ENCODE measurements around the gene ST3GAL3.

Gene ST3GAL3

DNA sequence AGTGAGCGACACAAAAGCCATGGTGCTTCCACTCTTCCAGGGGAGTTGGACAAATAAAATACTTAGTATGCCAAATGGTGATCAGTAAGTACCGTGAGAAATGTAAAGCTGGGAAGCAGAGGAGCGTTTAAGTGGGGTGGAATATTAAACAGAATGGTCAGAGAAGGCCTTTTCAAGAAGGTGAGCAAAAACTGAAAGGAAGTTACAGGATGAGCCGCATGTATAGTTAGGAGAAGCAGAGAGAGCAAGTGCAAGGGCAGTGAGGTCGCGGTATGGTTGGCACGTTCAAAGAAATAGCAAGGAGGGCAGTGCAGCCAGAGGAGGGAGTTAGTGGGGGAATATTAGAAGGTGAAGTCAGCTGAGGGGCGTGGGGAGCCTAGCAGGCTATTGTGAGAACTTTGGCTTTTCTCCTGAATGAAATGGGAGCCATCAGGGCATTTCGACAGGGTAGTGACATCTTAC is 266.7 kb downstream of the ST3GAL3 start:
- no peak for DNase-seq

DNA sequence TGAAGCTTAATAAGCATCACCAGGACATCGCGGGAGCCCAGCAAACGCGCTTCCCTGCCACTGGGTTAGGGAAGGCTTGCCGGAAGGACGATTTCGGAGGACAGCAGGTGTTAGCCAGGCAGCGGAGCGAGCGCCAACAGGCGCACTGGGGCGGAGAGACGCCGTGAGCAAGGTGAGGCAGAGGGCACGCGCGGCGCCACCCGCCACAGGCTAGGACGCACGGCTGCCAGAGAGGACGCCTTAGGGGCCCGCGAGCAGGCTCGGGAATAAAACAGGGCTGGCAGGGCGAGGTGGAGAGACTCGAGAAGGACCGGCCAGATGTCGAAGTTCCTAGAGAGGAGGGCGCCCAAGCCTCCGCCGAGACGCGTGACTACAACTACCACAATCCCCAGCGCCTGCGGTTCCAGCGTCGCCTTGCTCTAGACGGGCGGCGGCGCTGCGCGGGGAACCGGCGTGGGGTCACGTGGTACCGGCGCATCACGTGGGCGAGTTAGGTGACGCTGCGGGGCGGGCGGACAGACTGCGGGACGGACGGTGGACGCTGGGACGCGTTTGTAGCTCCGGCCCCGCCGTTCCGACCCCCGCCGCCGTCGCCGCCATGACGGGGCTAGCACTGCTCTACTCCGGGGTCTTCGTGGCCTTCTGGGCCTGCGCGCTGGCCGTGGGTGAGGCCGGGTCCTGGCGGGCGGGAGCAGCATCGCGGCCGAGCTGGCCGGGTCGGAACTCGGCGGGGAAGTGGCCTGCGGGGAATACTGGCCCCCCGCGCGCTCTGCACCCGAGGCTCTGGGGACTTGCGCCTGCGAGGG is 267.3 kb downstream of the ST3GAL3 start, which contains the start of gene ATP6V0B:
Gene ATP6V0B (plus strand): TSS at position 518 of the 806 bp plus-strand sequence. CDS start 81 bp downstream, at position 599.
- peak; percentile 94 to 96 for DNase-seq

DNA sequence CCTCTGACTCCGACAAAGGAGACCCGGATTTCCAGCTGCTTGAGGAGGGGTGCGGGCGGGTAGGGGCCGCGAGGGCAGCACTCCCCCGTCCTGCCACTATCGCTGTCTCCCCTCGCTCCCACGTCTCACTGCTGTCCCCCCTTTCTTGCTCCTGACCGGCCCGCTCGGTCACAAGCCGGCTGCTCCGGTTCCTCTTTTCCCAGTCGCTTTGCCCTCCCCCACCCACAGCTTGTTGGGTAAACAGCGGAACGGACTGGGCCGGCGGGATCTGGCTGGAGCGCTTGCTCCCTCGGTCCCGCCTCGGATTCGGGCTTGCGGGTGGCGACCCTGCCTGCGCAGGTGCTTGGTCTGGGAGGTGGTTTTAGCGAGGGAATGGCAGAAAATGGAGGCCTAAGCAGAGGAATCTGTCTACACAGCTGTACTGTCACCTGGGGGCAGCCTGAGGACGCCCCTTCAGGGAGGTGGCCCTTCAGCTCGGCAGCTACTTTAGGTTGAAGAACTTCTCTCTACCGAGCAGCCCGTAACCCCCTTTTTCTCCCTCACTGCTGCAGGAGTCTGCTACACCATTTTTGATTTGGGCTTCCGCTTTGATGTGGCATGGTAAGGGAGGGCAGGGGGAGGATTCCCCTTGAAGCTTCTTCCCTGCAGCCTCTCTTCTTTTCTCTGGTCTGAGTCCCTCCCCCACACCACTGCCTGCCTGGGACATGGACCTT is 268.1 kb downstream of the ST3GAL3 start:
- no peak for DNase-seq

DNA sequence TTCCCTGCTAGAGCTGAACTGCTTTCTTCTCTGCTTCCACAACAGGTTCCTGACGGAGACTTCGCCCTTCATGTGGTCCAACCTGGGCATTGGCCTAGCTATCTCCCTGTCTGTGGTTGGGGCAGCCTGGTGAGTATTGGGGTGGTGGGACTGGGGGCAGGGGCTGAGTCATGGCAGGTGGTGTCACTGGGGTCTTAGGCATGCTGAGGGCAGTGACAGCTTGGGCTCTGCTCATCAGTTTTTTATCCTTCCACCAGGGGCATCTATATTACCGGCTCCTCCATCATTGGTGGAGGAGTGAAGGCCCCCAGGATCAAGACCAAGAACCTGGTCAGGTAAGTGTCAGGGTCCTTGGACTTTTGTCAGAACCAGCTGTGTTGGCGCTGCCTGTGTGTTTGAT is 268.7 kb downstream of the ST3GAL3 start:
- DNase-seq, result no peak

DNA sequence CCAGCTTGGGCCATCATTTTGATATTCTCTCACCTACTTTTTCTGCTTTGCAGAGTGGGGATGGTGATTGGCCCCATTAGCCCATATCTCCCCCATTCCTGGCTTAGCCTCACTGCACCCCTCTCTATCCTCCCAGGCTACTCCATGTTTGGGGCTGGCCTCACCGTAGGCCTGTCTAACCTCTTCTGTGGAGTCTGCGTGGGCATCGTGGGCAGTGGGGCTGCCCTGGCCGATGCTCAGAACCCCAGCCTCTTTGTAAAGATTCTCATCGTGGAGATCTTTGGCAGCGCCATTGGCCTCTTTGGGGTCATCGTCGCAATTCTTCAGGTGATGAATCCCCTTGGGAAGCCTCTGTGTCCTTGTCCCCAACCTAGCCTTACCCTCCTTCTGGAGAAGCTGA is 269.6 kb downstream of the ST3GAL3 start:
- no peak for DNase-seq

DNA sequence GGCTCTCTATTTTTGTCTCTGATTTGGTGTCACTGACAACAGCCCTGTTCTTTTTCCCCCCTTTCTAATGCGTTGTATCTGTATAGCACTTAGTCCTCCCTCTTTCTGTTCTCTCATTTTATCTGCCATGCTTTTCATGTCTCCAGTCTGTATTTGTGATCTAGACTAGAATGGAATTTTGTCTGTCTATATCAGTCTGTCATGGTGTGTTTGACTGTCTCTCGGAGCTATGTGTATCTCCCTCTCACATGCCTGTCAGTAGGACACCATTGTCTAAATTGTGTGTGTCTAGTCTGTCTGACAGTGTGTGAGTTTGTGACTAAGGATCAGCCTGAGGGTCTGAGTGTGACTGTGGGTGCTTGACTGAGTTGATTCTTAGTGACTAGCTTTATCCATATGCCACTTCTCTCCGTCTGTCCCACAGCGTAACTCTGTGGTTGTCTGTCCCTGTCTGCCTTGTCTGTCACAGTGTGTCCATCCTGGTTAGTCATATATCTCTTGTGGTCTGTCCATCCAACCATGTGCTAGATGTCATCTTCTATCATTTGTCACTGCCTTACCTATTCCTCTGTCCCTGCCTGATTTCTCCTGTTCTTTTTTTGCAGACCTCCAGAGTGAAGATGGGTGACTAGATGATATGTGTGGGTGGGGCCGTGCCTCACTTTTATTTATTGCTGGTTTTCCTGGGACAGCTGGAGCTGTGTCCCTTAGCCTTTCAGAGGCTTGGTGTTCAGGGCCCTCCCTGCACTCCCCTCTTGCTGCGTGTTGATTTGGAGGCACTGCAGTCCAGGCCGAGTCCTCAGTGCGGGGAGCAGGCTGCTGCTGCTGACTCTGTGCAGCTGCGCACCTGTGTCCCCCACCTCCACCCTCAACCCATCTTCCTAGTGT is 270.3 kb downstream of the ST3GAL3 start:
- DNase-seq, result no peak

DNA sequence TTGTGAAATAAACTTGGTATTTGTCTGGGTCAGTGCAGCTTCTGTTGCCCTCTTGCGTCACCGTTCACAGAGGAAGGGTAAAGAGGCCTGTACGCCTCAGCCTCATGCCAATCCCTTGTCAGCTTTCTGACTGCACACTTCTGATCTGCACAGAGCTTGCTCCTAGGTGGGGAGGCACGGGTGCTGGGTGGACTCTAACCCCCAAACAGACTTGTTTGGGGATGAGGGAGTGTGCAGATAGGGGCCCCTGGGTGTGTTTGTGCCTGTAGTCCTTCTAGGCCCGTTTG is 270.9 kb downstream of the ST3GAL3 start:
- no peak for DNase-seq

GRCh38 chr1:43978551-43979260 is 271.4 kb downstream of the ST3GAL3 start, which contains the start of gene B4GALT2:
Gene B4GALT2, plus strand, starts transcription at chr1:43979210. Its CDS starts 1,951 bp downstream, at chr1:43981161.
- DNase-seq, result peak; percentile 33 to 46

GRCh38 chr1:43979261-43979527 is 271.9 kb downstream of the ST3GAL3 start:
- DNase-seq, result no peak

GRCh38 chr1:43979528-43980254 is 272.4 kb downstream of the ST3GAL3 start:
- DNase-seq, result no peak

DNA sequence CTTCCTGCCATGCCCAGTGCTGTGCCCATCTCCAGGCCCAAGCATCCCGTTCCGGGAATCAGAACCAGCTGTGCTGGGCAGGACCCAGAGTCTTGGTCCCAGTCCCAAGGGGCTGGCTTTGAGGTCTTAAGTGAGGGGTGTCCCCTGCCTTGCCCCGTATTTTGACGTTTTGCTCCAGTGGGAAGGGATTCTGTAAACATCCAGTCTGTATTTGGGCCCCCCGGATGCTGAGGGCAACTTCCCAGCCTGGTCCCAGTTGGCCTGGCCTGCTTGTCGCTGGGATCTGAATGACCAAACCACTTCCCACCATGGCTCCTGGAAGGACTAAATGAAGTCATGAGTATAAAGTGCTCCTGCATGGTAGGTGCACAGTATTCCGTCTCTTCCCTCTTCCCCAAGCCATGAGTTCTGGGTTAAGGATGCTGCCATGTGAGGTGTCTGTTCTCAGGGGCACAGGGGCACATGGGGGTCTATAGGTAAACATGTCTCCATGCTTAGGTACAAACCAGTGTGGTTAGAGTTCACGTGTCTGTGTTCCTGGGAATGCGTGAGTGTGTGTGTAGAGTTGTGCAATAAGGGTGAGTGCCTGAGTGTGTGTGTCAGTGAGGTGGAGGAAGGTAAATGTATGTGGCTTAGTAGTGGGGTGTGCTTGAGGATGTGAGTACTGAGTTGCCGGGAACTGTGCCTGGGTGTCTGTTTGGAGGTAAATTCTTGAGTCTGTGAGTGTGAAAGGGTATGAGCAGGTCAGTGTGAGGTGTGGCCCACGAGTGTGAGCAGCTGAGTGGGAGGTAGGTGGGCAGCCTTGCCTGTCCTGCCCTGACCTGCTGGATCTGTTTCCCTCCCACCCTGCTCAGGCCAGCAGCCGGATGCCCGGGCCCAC is 273.2 kb downstream of the ST3GAL3 start:
- DNase-seq, result no peak

Data from stimulated activated CD4-positive, alpha-beta T cell treated with anti-CD3 and anti-CD28 coated beads, Interleukin-2, amount 100 ng/mL, for 48 hours (primary cell).